ENCODE results near the gene NHS.

GRCh38 chrX:17511556-17511955, 136.6 kb downstream of the NHS start:
- TF ChIP-seq POLR2A (IDR thresholded peaks at IDR 0.05) = no peak
- TF ChIP-seq, protein P1, sequence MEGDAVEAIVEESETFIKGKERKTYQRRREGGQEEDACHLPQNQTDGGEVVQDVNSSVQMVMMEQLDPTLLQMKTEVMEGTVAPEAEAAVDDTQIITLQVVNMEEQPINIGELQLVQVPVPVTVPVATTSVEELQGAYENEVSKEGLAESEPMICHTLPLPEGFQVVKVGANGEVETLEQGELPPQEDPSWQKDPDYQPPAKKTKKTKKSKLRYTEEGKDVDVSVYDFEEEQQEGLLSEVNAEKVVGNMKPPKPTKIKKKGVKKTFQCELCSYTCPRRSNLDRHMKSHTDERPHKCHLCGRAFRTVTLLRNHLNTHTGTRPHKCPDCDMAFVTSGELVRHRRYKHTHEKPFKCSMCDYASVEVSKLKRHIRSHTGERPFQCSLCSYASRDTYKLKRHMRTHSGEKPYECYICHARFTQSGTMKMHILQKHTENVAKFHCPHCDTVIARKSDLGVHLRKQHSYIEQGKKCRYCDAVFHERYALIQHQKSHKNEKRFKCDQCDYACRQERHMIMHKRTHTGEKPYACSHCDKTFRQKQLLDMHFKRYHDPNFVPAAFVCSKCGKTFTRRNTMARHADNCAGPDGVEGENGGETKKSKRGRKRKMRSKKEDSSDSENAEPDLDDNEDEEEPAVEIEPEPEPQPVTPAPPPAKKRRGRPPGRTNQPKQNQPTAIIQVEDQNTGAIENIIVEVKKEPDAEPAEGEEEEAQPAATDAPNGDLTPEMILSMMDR (IDR thresholded peaks at IDR 0.05) = no peak
